ENCODE data around the gene CAAP1. TPM values are rescaled to one million over a fixed set of nuclear protein-coding genes. Genes with fewer than 3 reads are reported as not detected.

CAAP1 gene
- total and polyA plus RNA-seq, 11 donors, result 4.8 to 10.8 (median 7.0) TPM

DNA sequence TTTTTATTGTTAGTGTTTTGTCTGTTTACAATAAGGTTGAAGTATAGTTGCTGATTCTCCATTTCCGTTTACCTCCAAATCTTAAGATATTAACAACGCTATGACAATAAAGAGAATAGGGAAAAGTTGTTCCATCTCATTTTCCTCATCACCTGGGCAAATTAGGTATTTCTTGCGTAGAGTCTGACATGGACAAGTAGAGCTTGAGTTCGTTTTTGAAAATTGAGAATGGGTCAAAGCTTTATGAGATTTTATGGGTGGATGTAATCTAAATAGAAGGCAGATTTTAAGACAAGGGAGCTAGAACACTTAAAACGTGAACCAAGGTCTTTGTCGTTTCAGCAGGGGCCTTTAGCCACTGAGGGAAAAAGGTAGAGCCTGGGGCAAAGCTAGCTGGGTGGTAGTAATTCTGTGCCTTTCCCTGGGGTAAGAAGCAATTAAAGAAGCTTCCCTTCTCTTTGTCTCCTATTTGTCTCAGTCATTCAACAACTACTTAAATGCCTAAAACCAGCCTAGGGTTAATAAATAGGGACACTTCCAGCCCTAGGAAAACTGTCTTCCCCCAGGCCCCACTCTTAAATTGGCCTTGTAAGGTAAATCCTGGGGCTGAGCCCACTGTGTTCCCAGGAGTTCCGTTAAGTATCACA is 551 bp upstream of the CAAP1 start:
- Histone ChIP-seq H3K9me3 (peaks cover 0 to 15% (median 0%) of the 10 kb centered on the region in 12 donors), H3K27ac (peak overlapping the region; percentile 80 to 99 (median 94)), H3K4me1 (peaks cover 0 to 33% (median 15%) of the 10 kb centered on the region in 12 donors), H3K4me3 (peak overlapping the region; percentile 74 to 97 (median 88)), H3K36me3 (no peaks in the 10 kb centered on the region), H3K27me3 (no peaks in the 10 kb centered on the region)
- 22 to 43% (median 34%) methylated on average over 7 of the region's 7 CpGs for WGBS, 4 donors
- DNase-seq, result no peak
- no peak for ATAC-seq
- no peak for TF ChIP-seq POLR2A (IDR thresholded peaks at IDR 0.05)
- TF ChIP-seq, protein P1, sequence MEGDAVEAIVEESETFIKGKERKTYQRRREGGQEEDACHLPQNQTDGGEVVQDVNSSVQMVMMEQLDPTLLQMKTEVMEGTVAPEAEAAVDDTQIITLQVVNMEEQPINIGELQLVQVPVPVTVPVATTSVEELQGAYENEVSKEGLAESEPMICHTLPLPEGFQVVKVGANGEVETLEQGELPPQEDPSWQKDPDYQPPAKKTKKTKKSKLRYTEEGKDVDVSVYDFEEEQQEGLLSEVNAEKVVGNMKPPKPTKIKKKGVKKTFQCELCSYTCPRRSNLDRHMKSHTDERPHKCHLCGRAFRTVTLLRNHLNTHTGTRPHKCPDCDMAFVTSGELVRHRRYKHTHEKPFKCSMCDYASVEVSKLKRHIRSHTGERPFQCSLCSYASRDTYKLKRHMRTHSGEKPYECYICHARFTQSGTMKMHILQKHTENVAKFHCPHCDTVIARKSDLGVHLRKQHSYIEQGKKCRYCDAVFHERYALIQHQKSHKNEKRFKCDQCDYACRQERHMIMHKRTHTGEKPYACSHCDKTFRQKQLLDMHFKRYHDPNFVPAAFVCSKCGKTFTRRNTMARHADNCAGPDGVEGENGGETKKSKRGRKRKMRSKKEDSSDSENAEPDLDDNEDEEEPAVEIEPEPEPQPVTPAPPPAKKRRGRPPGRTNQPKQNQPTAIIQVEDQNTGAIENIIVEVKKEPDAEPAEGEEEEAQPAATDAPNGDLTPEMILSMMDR (IDR thresholded peaks at IDR 0.05), result no peak
- intact Hi-C loops (cut with DNase I), result loop anchor here in 9 of 10 donors (2.0 to 5.0 kb wide), 5 partner anchors 54 to 84 kb away; partner anchors contain the start of genes PLAA (in 8 of the 9) and IFT74 (in 2 of the 9)

GRCh38 chr9:26891726-26892125 is 876 bp downstream of the CAAP1 start:
- Histone ChIP-seq H3K4me3 (peak overlapping the region; percentile 74 to 97 (median 88)), H3K4me1 (peaks cover 0 to 33% (median 16%) of the 10 kb centered on the region in 12 donors), H3K36me3 (peaks cover 0 to 6% (median 2%) of the 10 kb centered on the region in 9 donors), H3K9me3 (peaks cover 0 to 15% (median 0%) of the 10 kb centered on the region in 12 donors), H3K27me3 (no peaks in the 10 kb centered on the region), H3K27ac (peak overlapping the region in 11 of 12 donors; percentile 88 to 99 (median 94))
- no peak for ATAC-seq
- no peak for DNase-seq
- intact Hi-C loops (cut with DNase I), result loop anchor here (1.0 to 5.0 kb wide), 6 partner anchors 55 to 86 kb away; partner anchors contain the start of genes PLAA (in 9 of the 10) and IFT74 (in 2 of the 10)
- no peak for TF ChIP-seq POLR2A (IDR thresholded peaks at IDR 0.05)
- TF ChIP-seq, protein P1 (IDR thresholded peaks at IDR 0.05), result no peak
- 1% methylated on average over 14 of the region's 14 CpGs for WGBS, 4 donors

- H3K9me3 ChIP-seq, result no peaks in the 10 kb centered on the region
- DNase-seq (no peak), ATAC-seq (no peak)
- WGBS, 4 donors, result 63 to 78% (median 71%) methylated on average over 1 of the region's 1 CpG
- peaks cover 0 to 33% (median 16%) of the 10 kb centered on the region in 12 donors for H3K4me1 ChIP-seq
- H3K4me3 ChIP-seq, result no peak overlapping the region
- TF ChIP-seq, protein P1 (IDR thresholded peaks at IDR 0.05), result no peak
- no peak for TF ChIP-seq POLR2A (IDR thresholded peaks at IDR 0.05)
- intact Hi-C loops (cut with DNase I), result no loop called here
- H3K27me3 ChIP-seq, result no peaks in the 10 kb centered on the region
- H3K27ac ChIP-seq, result no peak overlapping the region
- peaks cover 0 to 29% (median 21%) of the 10 kb centered on the region in 9 donors for H3K36me3 ChIP-seq
Observed at GRCh38 chr9:26888271-26888670, 4.3 kb downstream of the CAAP1 start.

DNA sequence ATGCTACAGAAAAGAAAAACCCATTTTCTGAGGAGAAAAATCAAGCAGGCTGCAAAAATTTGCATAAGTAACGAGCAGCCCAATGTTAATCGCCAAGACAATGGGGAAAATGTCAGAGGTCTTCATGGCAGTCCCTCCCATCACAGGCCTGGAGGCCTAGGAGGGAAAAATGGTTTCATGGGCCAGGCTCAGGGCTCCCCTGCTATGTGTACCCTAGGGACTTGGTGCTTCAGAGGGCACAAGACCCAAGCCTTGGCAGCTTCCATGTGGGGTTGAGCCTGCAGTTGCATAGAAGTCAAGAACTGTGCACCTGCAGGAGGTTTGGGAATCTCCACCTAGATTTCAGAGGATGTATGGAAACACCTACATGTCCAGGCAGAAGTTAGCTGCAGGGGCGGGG is 10.4 kb downstream of the CAAP1 start:
- H3K36me3 ChIP-seq, result peaks cover 0 to 72% (median 55%) of the 10 kb centered on the region in 9 donors
- ATAC-seq (no peak), DNase-seq (no peak)
- no peak overlapping the region for H3K4me3 ChIP-seq
- H3K9me3 ChIP-seq, result peaks cover 0 to 13% (median 0%) of the 10 kb centered on the region in 12 donors
- WGBS, 4 donors, result 97 to 99% (median 98%) methylated on average over 3 of the region's 3 CpGs
- TF ChIP-seq, protein P1 (IDR thresholded peaks at IDR 0.05), result no peak
- TF ChIP-seq POLR2A (IDR thresholded peaks at IDR 0.05), result no peak
- intact Hi-C loops (cut with DNase I), result no loop called here
- peaks cover 0 to 1% (median 0%) of the 10 kb centered on the region in 12 donors for H3K4me1 ChIP-seq
- no peaks in the 10 kb centered on the region for H3K27me3 ChIP-seq
- H3K27ac ChIP-seq, result no peak overlapping the region

Measured in heart left ventricle (tissue), 16 donors.